Loucy (cell line): ENCODE data around the gene PRRX1.

Source experiments
- H2AFZ ChIP-seq: fragments of 200-600 bp; sonication (generic); 2 replicates; pipeline ENCODE4 v1.6.0; 2016; ENCODE audit warnings: antibody characterized with exemption, mild to moderate bottlenecking, low read length, moderate library complexity
- H3F3A ChIP-seq: fragments of 200-600 bp; 2 replicates; pipeline ENCODE4 v1.6.0; 2016; ENCODE audit warnings: antibody characterized with exemption, low read depth, mild to moderate bottlenecking
- H3K27me3 ChIP-seq: fragments of 200-600 bp; sonication (generic); 2 replicates; pipeline ENCODE4 v1.6.1; 2014; ENCODE audit warnings: low read length, mild to moderate bottlenecking; ENCODE audit not compliant: insufficient read depth, poor library complexity, severe bottlenecking
- H3K36me3 ChIP-seq: fragments of 200-600 bp; sonication (generic); 2 replicates; pipeline ENCODE4 v1.6.1; 2016; ENCODE audit warnings: low read length; ENCODE audit not compliant: insufficient read depth
- H3K4me1 ChIP-seq: fragments of 200-600 bp; sonication (generic); 2 replicates; pipeline ENCODE4 v1.5.1; 2014; ENCODE audit warnings: low read length, mild to moderate bottlenecking; ENCODE audit not compliant: insufficient read depth, poor library complexity, severe bottlenecking
- H3K4me2 ChIP-seq: fragments of 200-600 bp; sonication (generic); 2 replicates; pipeline ENCODE4 v1.6.0; 2014; ENCODE audit warnings: antibody characterized with exemption, low read length, low read depth, mild to moderate bottlenecking; ENCODE audit not compliant: poor library complexity, severe bottlenecking
- H3K4me3 ChIP-seq: fragments of 200-600 bp; sonication (generic); 2 replicates; pipeline ENCODE4 v1.5.1; 2014; ENCODE audit warnings: low read length, mild to moderate bottlenecking, mixed read lengths; ENCODE audit not compliant: poor library complexity, severe bottlenecking
- H3K79me2 ChIP-seq: fragments of 200-600 bp; sonication (generic); 2 replicates; pipeline ENCODE4 v1.6.1; 2014; ENCODE audit warnings: low read length; ENCODE audit not compliant: insufficient read depth
- H3K9ac ChIP-seq: fragments of 200-600 bp; sonication (generic); 2 replicates; pipeline ENCODE4 v1.6.0; 2014; ENCODE audit warnings: mild to moderate bottlenecking, low read depth, low read length, moderate library complexity; ENCODE audit not compliant: poor library complexity, severe bottlenecking
- H3K9me2 ChIP-seq: fragments of 200-600 bp; sonication (generic); replicated peaks from 2 replicates; pipeline ENCODE4 v1.6.1; 2016; ENCODE audit warnings: low read depth, low read length, mixed read lengths
- H3K9me3 ChIP-seq: fragments of 200-600 bp; sonication (generic); 2 replicates; pipeline ENCODE4 v1.6.1; 2014; ENCODE audit warnings: mild to moderate bottlenecking, antibody characterized with exemption, low read length, low read depth; ENCODE audit not compliant: insufficient read depth
- H4K20me1 ChIP-seq: fragments of 200-600 bp; sonication (generic); 2 replicates; pipeline ENCODE4 v1.6.0; 2014; ENCODE audit warnings: antibody characterized with exemption, low read length, mild to moderate bottlenecking; ENCODE audit not compliant: insufficient read depth, poor library complexity, severe bottlenecking
- EZH2phosphoT487 ChIP-seq: fragments of 200-600 bp; IDR thresholded peaks from 2 replicates; pipeline ENCODE4 v1.6.1; 2018; ENCODE audit warnings: antibody characterized with exemption, mild to moderate bottlenecking, moderate library complexity, borderline replicate concordance
- TF ChIP-seq, protein P1 (sequence below): fragments of 200-600 bp; sonication (generic); conservative IDR thresholded peaks from 2 replicates; pipeline ENCODE4 v1.5.1; 2014; ENCODE audit warnings: mild to moderate bottlenecking, antibody characterized with exemption, low read length

PRRX1 gene

DNA sequence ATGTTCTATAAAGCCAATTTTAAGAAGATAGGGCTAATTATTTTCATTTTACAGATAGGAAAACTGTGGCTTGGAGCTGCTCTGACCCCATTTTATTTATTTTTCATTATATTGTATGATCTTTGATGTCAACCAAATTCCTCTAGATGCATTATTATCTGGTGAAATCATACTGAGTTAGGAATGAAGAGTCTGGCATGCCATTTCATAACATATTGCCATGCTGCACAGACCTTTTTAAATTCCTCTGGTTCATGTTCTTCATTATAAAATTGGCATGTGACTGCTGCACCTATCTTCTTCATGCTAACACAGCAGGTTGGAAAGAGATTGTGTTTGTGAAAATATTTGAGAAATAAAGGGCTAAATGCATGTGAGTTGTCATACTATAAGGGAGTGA is 12.7 kb downstream of the PRRX1 start:
- no peaks in the 10 kb centered on the region for H3K9me2 ChIP-seq
- H3K36me3 ChIP-seq: no peaks in the 10 kb centered on the region
- no peak overlapping the region for H3K4me3 ChIP-seq
- H3K9me3 ChIP-seq: no peaks in the 10 kb centered on the region
- H3K9ac ChIP-seq: no peak overlapping the region
- no peaks in the 10 kb centered on the region for H4K20me1 ChIP-seq
- TF ChIP-seq EZH2phosphoT487: no peak
- TF ChIP-seq, protein P1, sequence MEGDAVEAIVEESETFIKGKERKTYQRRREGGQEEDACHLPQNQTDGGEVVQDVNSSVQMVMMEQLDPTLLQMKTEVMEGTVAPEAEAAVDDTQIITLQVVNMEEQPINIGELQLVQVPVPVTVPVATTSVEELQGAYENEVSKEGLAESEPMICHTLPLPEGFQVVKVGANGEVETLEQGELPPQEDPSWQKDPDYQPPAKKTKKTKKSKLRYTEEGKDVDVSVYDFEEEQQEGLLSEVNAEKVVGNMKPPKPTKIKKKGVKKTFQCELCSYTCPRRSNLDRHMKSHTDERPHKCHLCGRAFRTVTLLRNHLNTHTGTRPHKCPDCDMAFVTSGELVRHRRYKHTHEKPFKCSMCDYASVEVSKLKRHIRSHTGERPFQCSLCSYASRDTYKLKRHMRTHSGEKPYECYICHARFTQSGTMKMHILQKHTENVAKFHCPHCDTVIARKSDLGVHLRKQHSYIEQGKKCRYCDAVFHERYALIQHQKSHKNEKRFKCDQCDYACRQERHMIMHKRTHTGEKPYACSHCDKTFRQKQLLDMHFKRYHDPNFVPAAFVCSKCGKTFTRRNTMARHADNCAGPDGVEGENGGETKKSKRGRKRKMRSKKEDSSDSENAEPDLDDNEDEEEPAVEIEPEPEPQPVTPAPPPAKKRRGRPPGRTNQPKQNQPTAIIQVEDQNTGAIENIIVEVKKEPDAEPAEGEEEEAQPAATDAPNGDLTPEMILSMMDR: no peak
- no peaks in the 10 kb centered on the region for H3K27me3 ChIP-seq
- H3F3A ChIP-seq: no peaks in the 10 kb centered on the region
- no peaks in the 10 kb centered on the region for H3K4me1 ChIP-seq
- no peak overlapping the region for H3K4me2 ChIP-seq
- no peaks in the 10 kb centered on the region for H3K79me2 ChIP-seq
- H2AFZ ChIP-seq: no peak overlapping the region

DNA sequence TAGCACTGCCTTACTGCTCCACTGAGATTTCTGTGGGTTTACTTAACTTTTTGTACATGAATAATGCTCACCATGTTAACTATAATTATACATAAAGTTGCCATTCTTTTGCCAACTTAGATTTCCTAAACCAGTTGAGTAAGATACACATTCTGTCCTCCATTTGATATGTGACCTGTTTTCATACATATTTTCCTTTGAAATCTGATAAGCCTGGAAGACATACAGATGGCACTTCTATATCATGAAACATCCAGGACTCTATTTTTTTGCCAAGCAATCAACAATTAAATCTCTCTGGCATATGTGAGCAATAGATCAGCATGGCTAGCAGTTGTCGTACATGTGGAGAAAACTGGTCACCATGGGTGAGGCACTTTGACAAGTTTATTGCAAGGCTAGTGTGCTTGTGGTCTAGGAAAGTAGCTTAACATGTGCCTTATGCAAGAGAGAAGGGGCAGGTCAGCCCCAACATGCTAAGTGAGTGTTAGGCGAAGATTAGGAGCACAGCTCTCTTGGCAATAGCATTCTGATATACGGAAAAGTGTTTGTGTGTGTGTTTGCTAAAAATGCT is 14.2 kb downstream of the PRRX1 start:
- Histone ChIP-seq H3K9ac (no peak overlapping the region), H2AFZ (no peak overlapping the region), H3K79me2 (no peaks in the 10 kb centered on the region), H4K20me1 (no peaks in the 10 kb centered on the region), H3K36me3 (no peaks in the 10 kb centered on the region), H3F3A (no peaks in the 10 kb centered on the region), H3K27me3 (no peaks in the 10 kb centered on the region), H3K9me3 (no peaks in the 10 kb centered on the region), H3K4me1 (no peaks in the 10 kb centered on the region), H3K4me2 (no peak overlapping the region), H3K9me2 (no peaks in the 10 kb centered on the region), H3K4me3 (no peak overlapping the region)
- TF ChIP-seq, protein P1: no peak
- TF ChIP-seq EZH2phosphoT487: no peak

DNA sequence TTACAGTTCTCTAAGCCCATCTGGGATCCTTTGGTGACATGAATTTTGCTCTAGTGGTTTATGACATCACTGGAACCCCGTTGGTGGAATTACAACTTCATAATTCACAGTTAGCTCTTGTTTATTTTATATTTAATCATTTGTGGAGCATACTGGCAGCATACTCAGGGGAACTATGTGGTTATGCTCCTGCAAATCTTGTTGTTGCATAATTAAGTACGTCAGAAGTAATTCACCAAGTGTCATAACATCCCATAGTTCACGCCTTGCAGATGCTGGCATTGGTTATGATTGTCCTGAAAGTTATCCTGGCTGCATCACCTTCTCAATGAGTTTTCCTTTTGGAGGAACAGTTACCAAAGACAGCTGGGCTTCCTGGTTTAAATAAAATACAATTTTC is 16.5 kb downstream of the PRRX1 start:
- no peak overlapping the region for H3K4me2 ChIP-seq
- H3F3A ChIP-seq: no peaks in the 10 kb centered on the region
- H3K9me3 ChIP-seq: no peaks in the 10 kb centered on the region
- H4K20me1 ChIP-seq: no peaks in the 10 kb centered on the region
- no peaks in the 10 kb centered on the region for H3K79me2 ChIP-seq
- no peaks in the 10 kb centered on the region for H3K9me2 ChIP-seq
- H3K36me3 ChIP-seq: no peaks in the 10 kb centered on the region
- no peak overlapping the region for H3K9ac ChIP-seq
- no peak for TF ChIP-seq EZH2phosphoT487
- TF ChIP-seq, protein P1: no peak
- no peak overlapping the region for H3K4me3 ChIP-seq
- H2AFZ ChIP-seq: no peak overlapping the region
- no peaks in the 10 kb centered on the region for H3K4me1 ChIP-seq
- no peaks in the 10 kb centered on the region for H3K27me3 ChIP-seq
